K562 (cell line): ENCODE results near the gene ALCAM.

Experiments used
- ETS1 ChIP-seq: conservative IDR thresholded peaks from 2 replicates; pipeline ENCODE4 v1.6.1; 2011; ENCODE audit warnings: low read depth, mild to moderate bottlenecking, low read length; ENCODE audit not compliant: control insufficient read depth
- FOXA3 ChIP-seq, 2 experiments: fragments of 450-650 bp in 1 of 2; sonication (generic) in 1 of 2; formaldehyde crosslinking; IDR thresholded peaks in 1 of 2; conservative IDR thresholded peaks in 1 of 2; 2 replicates each; pipeline versions ENCODE4 v1.4.0 to v1.8.0; 2020 to 2022; ENCODE audit warnings: mild to moderate bottlenecking in 2 of 2, missing genetic modification reagents in 1 of 2
- MXI1 ChIP-seq: IDR thresholded peaks from 2 replicates; pipeline ENCODE4 v1.6.1; 2011; ENCODE audit warnings: low read depth, mild to moderate bottlenecking, improper control_type of control experiment, low read length
- POLR2AphosphoS5 ChIP-seq: IDR thresholded peaks from 2 replicates; pipeline ENCODE4 v1.6.1; 2011; ENCODE audit warnings: mild to moderate bottlenecking, low read depth, low read length, moderate library complexity; ENCODE audit not compliant: control insufficient read depth, insufficient read depth
- TCF7L2 ChIP-seq: fragments of 150-350 bp; IDR thresholded peaks from 2 replicates; pipeline ENCODE4 v1.6.1; 2016; ENCODE audit warnings: low read depth, mild to moderate bottlenecking, low read length, moderate library complexity
- ZBTB33 ChIP-seq: sonication (generic); formaldehyde crosslinking; IDR thresholded peaks from 2 replicates; pipeline ENCODE4 v1.8.1; 2023; ENCODE audit warnings: mild to moderate bottlenecking, missing genetic modification reagents
- ZZZ3 ChIP-seq: fragments of 450-650 bp; IDR thresholded peaks from 2 replicates; pipeline ENCODE4 v1.6.1; 2016; ENCODE audit warnings: antibody characterized with exemption, mild to moderate bottlenecking, moderate library complexity

- no peak for TF ChIP-seq POLR2AphosphoS5
- no peak for TF ChIP-seq ETS1
- no peak for TF ChIP-seq ZBTB33 (CRISPR knock-in tag)
- TF ChIP-seq ZZZ3 = no peak
- no peak for TF ChIP-seq TCF7L2
- TF ChIP-seq FOXA3 (CRISPR knock-in tag; conservative IDR thresholded peaks at IDR 0.05 in 1 of 2, IDR thresholded peaks at IDR 0.05 in 1 of 2) = no peak
- TF ChIP-seq MXI1 = no peak
Measured at GRCh38 chr3:105527535-105527934, 160.8 kb downstream of the ALCAM start.
